D721Med (cell line): Measurements from ENCODE around the gene TRAPPC6A.
"Not testable (repeated sequence)": the region's sequence is repeated elsewhere in the genome, so short reads cannot be mapped to it uniquely, and the experiment has no call there.

Source experiments
- DNase-seq: peaks from one replicate; pipeline ENCODE4 v3.0.0; 2011; ENCODE audit warnings: low spot score; ENCODE audit not compliant: insufficient read length
- FAIRE-seq: peaks from 2 replicates; lab custom pipeline; 2011; peaks lifted over from hg19 to GRCh38; lab: Jason Lieb, UNC
- TF ChIP-seq, protein P1 (sequence below): IDR thresholded peaks from 2 replicates; pipeline ENCODE4 v1.5.1; 2012; ENCODE audit warnings: mild to moderate bottlenecking, control low read depth; ENCODE audit not compliant: insufficient read depth; ENCODE audit errors: missing control alignments

TRAPPC6A gene

DNA sequence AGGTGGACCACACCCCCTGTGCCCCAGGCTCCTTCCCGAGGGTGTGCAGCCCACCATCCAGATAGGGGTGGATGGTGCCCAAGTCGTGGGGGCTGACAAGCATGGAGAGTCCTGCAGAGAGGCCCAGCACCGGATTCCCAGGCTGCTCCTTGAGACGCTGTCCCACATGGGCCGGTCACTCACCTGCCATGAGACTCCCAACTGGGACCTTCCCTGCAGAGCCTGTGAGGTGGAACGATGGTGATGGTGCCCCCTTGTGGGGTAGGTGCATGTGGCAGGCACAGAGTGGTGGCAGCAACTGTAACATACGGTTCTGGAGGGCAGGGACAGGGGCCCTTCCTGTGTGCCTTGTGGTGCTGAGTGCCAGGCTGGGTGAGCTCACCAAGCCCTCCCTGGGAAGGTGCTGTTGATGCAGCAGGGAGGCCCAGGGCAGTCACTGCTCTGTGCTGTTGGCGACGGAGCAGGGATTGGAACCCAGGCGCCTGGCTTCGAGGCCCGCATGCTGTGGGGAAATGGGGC lies 52.0 kb downstream of the TRAPPC6A start:
- no peak for FAIRE-seq
- no peak for DNase-seq
- TF ChIP-seq, protein P1, sequence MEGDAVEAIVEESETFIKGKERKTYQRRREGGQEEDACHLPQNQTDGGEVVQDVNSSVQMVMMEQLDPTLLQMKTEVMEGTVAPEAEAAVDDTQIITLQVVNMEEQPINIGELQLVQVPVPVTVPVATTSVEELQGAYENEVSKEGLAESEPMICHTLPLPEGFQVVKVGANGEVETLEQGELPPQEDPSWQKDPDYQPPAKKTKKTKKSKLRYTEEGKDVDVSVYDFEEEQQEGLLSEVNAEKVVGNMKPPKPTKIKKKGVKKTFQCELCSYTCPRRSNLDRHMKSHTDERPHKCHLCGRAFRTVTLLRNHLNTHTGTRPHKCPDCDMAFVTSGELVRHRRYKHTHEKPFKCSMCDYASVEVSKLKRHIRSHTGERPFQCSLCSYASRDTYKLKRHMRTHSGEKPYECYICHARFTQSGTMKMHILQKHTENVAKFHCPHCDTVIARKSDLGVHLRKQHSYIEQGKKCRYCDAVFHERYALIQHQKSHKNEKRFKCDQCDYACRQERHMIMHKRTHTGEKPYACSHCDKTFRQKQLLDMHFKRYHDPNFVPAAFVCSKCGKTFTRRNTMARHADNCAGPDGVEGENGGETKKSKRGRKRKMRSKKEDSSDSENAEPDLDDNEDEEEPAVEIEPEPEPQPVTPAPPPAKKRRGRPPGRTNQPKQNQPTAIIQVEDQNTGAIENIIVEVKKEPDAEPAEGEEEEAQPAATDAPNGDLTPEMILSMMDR, result peak; percentile 74

DNA sequence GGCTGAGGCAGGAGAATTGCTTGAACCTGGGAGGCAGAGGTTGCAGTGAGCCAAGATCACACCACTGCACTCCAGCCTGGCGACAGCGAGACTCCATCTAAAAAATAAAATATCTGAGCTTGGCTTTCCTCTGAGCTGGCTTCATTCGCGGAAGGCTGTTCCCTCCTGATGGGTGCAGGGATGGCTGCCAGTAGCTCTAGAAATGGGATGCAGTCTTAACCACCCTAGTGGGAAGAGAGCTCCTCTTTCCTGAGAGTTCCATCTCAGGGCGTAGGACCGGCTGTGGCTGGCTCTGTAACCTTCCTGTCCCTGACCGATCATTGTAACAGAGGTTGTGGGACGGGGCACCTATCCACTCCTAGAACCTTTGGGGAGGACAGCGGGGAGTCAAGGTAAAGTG lies 52.7 kb downstream of the TRAPPC6A start:
- DNase-seq (no peak), FAIRE-seq (no peak)
- TF ChIP-seq, protein P1, result no peak

DNA sequence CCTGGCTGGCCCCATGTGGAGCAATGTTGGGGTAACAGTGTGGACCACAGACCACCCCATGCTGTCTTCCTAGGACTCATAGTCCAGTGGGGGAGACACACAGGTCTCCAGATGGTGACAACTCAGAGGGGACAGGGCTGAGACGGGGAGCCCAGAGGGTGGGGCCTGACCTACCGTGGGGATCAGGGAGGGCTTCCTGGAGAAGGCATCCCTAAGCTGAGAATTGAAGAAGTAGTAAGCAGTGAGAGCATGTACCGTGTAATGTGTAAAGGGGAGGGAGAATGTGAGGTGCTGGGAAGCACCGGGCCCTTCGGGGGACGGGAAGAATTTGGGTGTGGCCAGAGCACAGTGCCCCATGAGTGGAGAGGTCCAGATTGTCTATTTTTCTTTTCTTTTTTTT lies 54.0 kb downstream of the TRAPPC6A start:
- DNase-seq (no peak), FAIRE-seq (no peak)
- TF ChIP-seq, protein P1, result no peak

DNA sequence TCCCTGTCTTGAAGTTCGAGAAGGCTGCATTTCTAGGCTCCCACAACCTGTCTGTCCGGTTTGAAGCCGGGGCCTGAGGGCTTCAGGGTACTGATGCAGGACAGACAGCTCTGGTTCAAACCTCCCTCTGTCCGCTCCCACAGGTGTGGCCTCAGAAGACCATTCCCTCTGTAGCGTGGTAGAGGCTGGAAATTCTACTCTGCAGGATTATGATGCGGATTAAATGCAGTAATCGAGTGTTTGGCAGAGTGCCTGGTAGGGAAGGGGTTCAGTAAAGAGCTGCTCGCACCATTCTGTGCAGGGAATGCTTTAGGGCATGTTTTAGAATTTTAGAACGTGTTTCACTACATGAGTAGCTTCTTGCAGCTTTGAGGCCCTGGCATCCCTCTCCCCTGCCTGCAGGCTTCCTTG lies 54.6 kb downstream of the TRAPPC6A start:
- FAIRE-seq (peak; percentile 16), DNase-seq (no peak)

DNA sequence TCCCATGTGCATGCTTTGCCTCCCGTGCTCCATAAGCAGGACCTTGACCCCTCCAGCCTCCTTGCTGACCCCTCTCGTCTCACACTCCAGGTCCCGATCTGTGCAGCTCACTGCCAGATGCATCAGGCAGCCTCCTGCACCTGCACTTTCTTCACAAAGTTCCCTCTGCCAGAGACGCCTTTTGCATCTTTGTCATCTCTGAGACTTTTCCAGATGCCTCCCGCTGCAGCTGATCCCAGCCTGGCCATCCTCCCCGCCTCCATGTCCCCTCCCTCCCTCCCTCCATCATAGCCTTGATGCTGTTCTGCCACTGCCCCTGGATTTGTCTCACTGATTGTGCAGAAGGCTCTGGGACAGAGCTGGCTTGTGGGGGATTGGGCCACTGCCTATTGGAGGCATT lies 55.2 kb downstream of the TRAPPC6A start:
- DNase-seq (no peak), FAIRE-seq (no peak)
- TF ChIP-seq, protein P1, result no peak

More for the DNA sequence above, 54.6 kb downstream of the TRAPPC6A start:
- TF ChIP-seq, protein P1, result no peak

DNA sequence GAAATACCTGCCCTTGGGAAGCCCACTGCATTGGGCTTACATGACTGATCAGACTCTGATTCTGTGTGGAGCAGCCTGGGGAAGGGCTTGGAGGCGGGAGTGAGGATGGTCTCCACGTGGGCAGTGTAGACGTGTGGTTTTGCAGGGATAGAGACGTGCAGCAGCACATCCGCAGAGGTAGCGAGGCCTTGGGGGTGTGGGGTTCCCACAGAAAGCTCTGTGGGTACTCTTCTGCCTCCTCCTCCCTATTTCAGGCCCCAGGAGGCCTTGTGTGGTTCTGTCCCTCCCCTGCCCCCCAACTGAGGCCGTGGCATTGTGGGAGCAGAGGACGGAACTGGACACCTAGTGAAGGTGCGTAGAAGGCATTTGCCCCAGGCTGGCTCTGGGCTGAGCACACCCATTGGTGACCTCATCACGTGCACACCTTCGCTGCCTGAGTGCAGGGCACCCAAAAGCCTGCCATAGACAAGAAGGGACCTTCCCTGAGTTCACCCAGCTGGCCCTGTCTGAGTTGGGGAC lies 56.2 kb downstream of the TRAPPC6A start:
- TF ChIP-seq, protein P1, result no peak
- DNase-seq (no peak), FAIRE-seq (no peak)

DNA sequence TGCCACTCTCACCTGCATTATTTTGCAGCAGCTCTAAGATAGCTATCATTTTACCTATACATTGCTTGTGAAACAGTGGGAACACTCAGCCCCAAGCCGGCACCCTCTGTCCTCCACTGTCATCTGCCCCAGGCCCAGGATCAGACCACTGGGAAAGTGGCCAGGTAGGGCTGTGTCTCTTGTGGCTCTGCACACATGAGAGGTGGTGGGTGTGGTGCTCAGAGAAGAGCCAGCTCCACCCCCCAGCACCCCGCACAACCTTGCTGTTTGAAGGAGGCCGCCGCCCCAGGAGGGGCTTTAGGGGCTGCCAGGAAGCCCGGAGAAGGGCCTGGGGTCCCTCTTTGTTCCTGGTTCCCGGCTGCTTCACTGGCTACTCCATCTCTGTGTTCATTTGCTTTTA lies 58.5 kb downstream of the TRAPPC6A start:
- TF ChIP-seq, protein P1, result no peak
- DNase-seq, result no peak
- FAIRE-seq, result no peak

DNA sequence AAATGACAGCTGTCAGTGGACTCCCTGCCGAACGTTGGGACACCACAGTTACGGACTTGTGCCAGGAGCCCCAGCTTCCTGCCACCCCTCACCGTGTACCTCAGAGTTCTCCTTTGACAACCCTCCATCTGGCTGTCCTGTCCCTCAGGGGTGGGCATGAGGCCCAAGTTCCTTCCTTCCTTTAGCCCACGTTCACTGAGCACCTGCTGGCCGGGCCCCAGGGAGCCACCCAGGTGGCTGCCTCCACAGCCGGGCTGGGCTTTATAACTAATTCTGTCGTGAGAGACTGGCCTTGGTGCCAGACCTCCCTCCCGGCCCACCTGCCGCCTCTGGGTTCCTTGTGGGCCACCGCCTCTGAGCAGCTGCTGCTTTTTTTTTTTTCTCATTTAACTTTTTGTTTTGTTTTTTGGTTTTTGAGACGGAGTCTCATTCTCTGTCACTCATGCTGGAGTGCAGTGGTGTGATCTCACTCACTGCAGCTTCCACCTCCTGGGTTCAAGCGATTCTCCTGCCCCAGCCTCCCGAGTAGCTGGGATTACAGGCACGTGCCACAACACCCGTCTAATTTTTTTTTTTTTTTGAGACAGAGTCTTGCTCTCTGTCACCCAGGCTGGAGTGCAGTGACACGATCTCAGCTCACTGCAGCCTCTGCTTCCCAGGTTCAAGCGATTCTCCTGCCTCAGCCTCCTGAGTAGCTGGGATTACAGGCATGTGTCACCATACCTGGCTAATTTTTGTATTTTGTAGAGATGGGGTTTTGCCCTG lies 59.3 kb downstream of the TRAPPC6A start:
- FAIRE-seq, DNase-seq: not testable (repeated sequence)
